Panc1 (cell line): ENCODE measurements around the gene LACTBL1. TPM values are rescaled to one million over a fixed set of nuclear protein-coding genes. Genes with fewer than 3 reads are reported as not detected.

Experiments used
- ATAC-seq: fragments of 200-7000 bp; cut with Tn5 transposase; 2 replicates; pipeline ENCODE4 v1.9.1; 2020; ENCODE audit warnings: mild to moderate bottlenecking, moderate library complexity
- BruUV-seq: library from RNA; stranded (reverse); fragments of 400-500 nt; replicated peaks from 2 replicates; lab custom pipeline; 2021; lab: Mats Ljungman, UMichigan
- CTCF ChIA-PET: fragments of 300-600 bp; sonication (Branson Sonifier 250); formaldehyde crosslinking; loops from one replicate; lab custom pipeline; 2022; ENCODE audit warnings: antibody characterized with exemption; lab: Charles Lee
- POLR2A ChIA-PET: fragments of 300-600 bp; sonication (Branson Sonifier 250); formaldehyde crosslinking; loops from one replicate; lab custom pipeline; 2022; ENCODE audit warnings: antibody characterized with exemption; lab: Charles Lee
- DNase-seq: peaks from one replicate; pipeline ENCODE4 v3.0.0-alpha.2; 2010; ENCODE audit warnings: low read depth, low spot score
- H3K27ac ChIP-seq: 2 replicates; pipeline ENCODE4 v1.5.1; 2011; ENCODE audit warnings: mild to moderate bottlenecking, low read length, inconsistent platforms
- H3K27me3 ChIP-seq: fragments of 200-500 bp; sonication (Bioruptor generic); 2 replicates; pipeline ENCODE4 v1.6.0; 2014; ENCODE audit warnings: low read length, inconsistent platforms; ENCODE audit not compliant: control insufficient read depth, insufficient read depth
- H3K36me3 ChIP-seq: fragments of 200-500 bp; sonication (Bioruptor generic); 2 replicates; pipeline ENCODE4 v1.5.1; 2014; ENCODE audit warnings: inconsistent platforms, mild to moderate bottlenecking, low read length, moderate library complexity; ENCODE audit not compliant: control insufficient read depth, insufficient read depth
- H3K4me1 ChIP-seq: 2 replicates; pipeline ENCODE4 v1.5.1; 2011; ENCODE audit warnings: inconsistent platforms, mild to moderate bottlenecking, low read length, moderate library complexity; ENCODE audit not compliant: control insufficient read depth, insufficient read depth
- H3K4me3 ChIP-seq, 2 experiments: 2 replicates each; pipeline ENCODE4 v1.5.1; 2011 to 2012; ENCODE audit warnings: low read depth in 2 of 2, low read length in 2 of 2, mild to moderate bottlenecking in 2 of 2, inconsistent platforms in 1 of 2, moderate library complexity in 1 of 2
- H3K9me3 ChIP-seq: fragments of 200-500 bp; sonication (Bioruptor generic); 2 replicates; pipeline ENCODE4 v1.5.1; 2014; ENCODE audit warnings: low read depth, mild to moderate bottlenecking, inconsistent platforms, low read length, moderate library complexity; ENCODE audit not compliant: control insufficient read depth, insufficient read depth
- POLR2AphosphoS5 ChIP-seq: IDR thresholded peaks from 2 replicates; pipeline ENCODE4 v1.6.1; 2012; ENCODE audit warnings: mild to moderate bottlenecking, low read depth, low read length, moderate library complexity
- SIN3A ChIP-seq: IDR thresholded peaks from 2 replicates; pipeline ENCODE4 v1.6.1; 2012; ENCODE audit warnings: low read depth, mild to moderate bottlenecking, low read length, moderate library complexity, borderline replicate concordance; ENCODE audit not compliant: insufficient read depth
- TCF7L2 ChIP-seq: IDR thresholded peaks from 2 replicates; pipeline ENCODE4 v1.6.1; 2011; ENCODE audit warnings: mild to moderate bottlenecking, low read depth, low read length, inconsistent platforms
- in situ Hi-C: cut with HindIII; loops from 2 replicates; pipeline ENCODE4 v1.10.0; 2016; ENCODE audit warnings: low sequenced_read_pairs, low pct_unique_long_range_greater_than_20kb
- intact Hi-C: fragments of 100-400 bp; cut with micrococcal nuclease; formaldehyde crosslinking; loops from one replicate; pipeline ENCODE4 v1.10.0; 2022; ENCODE audit not compliant: unreplicated experiment
- total RNA-seq: library from RNA; stranded (reverse); gene quantifications from one replicate; pipeline ENCODE4 v1.2.1, GENCODE V29; 2021; ENCODE audit not compliant: unreplicated experiment
- TF ChIP-seq, protein P1 (sequence below): fragments of 450-650 bp; IDR thresholded peaks from 2 replicates; pipeline ENCODE4 v1.5.1; 2017; ENCODE audit warnings: mild to moderate bottlenecking
- TF ChIP-seq, protein P2 (sequence below), 2 experiments: IDR thresholded peaks; 2 replicates each; pipeline ENCODE4 v1.6.1; 2011 to 2012; ENCODE audit warnings: low read depth in 2 of 2, control low read depth in 1 of 2, low read length in 1 of 2, mild to moderate bottlenecking in 1 of 2, moderate library complexity in 1 of 2; ENCODE audit not compliant: insufficient read depth in 1 of 2

The LACTBL1 gene
- total RNA-seq, 1 experiment from 2014 or later, result not detected

DNA sequence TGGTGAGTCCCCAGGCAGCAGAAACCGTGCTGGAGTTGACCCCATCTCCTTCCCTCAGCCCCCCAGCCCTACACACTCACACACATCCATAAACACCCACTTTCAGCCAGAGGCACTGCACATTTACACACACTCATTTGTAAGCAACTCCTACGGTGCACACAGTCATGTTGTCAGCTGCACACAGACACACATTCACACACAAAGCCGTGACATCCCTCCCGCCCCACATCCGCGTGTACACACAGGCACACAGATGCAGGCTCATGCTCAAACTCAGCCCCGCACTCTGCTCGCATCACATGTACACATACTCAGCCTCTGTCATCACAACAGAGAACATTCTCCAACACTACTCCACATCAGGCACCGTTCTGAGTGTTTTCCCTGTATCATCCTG is 47.6 kb downstream of the LACTBL1 start:
- POLR2A ChIA-PET, result no interaction called here
- H3K4me3 ChIP-seq, result no peak overlapping the region
- H3K36me3 ChIP-seq, result no peaks in the 10 kb centered on the region
- CTCF ChIA-PET, result no interaction called here
- H3K27me3 ChIP-seq, result no peaks in the 10 kb centered on the region
- TF ChIP-seq, protein P1, sequence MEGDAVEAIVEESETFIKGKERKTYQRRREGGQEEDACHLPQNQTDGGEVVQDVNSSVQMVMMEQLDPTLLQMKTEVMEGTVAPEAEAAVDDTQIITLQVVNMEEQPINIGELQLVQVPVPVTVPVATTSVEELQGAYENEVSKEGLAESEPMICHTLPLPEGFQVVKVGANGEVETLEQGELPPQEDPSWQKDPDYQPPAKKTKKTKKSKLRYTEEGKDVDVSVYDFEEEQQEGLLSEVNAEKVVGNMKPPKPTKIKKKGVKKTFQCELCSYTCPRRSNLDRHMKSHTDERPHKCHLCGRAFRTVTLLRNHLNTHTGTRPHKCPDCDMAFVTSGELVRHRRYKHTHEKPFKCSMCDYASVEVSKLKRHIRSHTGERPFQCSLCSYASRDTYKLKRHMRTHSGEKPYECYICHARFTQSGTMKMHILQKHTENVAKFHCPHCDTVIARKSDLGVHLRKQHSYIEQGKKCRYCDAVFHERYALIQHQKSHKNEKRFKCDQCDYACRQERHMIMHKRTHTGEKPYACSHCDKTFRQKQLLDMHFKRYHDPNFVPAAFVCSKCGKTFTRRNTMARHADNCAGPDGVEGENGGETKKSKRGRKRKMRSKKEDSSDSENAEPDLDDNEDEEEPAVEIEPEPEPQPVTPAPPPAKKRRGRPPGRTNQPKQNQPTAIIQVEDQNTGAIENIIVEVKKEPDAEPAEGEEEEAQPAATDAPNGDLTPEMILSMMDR, result no peak
- no peak for TF ChIP-seq TCF7L2
- TF ChIP-seq POLR2AphosphoS5, result no peak
- TF ChIP-seq SIN3A, result no peak
- TF ChIP-seq, protein P2, sequence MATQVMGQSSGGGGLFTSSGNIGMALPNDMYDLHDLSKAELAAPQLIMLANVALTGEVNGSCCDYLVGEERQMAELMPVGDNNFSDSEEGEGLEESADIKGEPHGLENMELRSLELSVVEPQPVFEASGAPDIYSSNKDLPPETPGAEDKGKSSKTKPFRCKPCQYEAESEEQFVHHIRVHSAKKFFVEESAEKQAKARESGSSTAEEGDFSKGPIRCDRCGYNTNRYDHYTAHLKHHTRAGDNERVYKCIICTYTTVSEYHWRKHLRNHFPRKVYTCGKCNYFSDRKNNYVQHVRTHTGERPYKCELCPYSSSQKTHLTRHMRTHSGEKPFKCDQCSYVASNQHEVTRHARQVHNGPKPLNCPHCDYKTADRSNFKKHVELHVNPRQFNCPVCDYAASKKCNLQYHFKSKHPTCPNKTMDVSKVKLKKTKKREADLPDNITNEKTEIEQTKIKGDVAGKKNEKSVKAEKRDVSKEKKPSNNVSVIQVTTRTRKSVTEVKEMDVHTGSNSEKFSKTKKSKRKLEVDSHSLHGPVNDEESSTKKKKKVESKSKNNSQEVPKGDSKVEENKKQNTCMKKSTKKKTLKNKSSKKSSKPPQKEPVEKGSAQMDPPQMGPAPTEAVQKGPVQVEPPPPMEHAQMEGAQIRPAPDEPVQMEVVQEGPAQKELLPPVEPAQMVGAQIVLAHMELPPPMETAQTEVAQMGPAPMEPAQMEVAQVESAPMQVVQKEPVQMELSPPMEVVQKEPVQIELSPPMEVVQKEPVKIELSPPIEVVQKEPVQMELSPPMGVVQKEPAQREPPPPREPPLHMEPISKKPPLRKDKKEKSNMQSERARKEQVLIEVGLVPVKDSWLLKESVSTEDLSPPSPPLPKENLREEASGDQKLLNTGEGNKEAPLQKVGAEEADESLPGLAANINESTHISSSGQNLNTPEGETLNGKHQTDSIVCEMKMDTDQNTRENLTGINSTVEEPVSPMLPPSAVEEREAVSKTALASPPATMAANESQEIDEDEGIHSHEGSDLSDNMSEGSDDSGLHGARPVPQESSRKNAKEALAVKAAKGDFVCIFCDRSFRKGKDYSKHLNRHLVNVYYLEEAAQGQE (IDR thresholded peaks at IDR 0.05; ENCODE audit: insufficient read depth in 1 of 2, low read depth in 2 of 2, low read length in 1 of 2), result no peak
- ATAC-seq (no peak), DNase-seq (no peak)
- intact Hi-C loops (loop anchor here (10.0 kb wide), 1 partner anchor 220 kb away; no protein-coding TSS in a partner anchor), in situ Hi-C loops (no loop called here)
- no TSS peak for BruUV-seq
- no peak overlapping the region for H3K27ac ChIP-seq
- no peaks in the 10 kb centered on the region for H3K4me1 ChIP-seq
- H3K9me3 ChIP-seq, result no peaks in the 10 kb centered on the region

DNA sequence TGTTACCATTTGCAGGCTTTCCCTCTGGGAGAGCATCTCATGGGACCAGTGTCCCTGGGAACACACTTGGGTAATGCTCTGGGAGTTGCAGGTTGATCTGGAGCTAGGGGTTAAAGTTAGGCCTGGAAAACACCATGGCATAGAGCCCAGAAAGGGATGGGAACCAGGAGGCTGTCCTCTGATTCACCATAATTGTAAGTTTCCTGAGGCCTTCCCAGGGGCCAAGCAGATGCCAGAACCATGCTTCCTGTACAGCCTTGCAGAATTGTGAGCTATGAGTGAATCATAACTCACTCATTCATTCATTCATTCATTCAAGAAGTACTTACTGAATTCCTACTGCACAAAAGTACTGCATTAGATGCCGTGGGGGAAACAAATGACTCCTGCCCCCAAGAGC is 50.0 kb downstream of the LACTBL1 start:
- DNase-seq, result no peak
- Histone ChIP-seq H3K27me3 (no peaks in the 10 kb centered on the region), H3K36me3 (no peaks in the 10 kb centered on the region), H3K4me3 (no peak overlapping the region), H3K27ac (no peak overlapping the region), H3K4me1 (no peaks in the 10 kb centered on the region), H3K9me3 (no peaks in the 10 kb centered on the region)
- ChIA-PET POLR2A (interaction anchor here (0.5 kb wide), 1 partner anchor 62 kb away, joined by 8 read pairs; no protein-coding TSS in a partner anchor), CTCF (no interaction called here)
- TF ChIP-seq, protein P1, result no peak
- no peak for TF ChIP-seq TCF7L2
- no peak for TF ChIP-seq POLR2AphosphoS5
- TF ChIP-seq SIN3A, result no peak
- TF ChIP-seq, protein P2 (IDR thresholded peaks at IDR 0.05; ENCODE audit: insufficient read depth in 1 of 2, low read depth in 2 of 2, low read length in 1 of 2), result no peak
- intact Hi-C loops, result loop anchor here (10.0 kb wide), 1 partner anchor 218 kb away; no protein-coding TSS in a partner anchor
- in situ Hi-C loops, result no loop called here
- no TSS peak for BruUV-seq
- no peak for ATAC-seq
